ENCODE measurements around the gene LARP1B. TPM values are rescaled to one million over a fixed set of nuclear protein-coding genes. Genes with fewer than 3 reads are reported as not detected.

Gene LARP1B
- total and polyA plus RNA-seq, 2 of the 8 experiments (the other 6 are each of a cell fraction or from before 2014, with no cell fraction given): 10.6 to 47.0 TPM

GRCh38 chr4:128161138-128161537 is 100.0 kb downstream of the LARP1B start:
- H3K18ac ChIP-seq (ENCODE audit: extremely low read depth, low read length): no peak overlapping the region
- no peak overlapping the region for H3K23ac ChIP-seq (ENCODE audit: insufficient read length)
- no peak overlapping the region for H2AFZ ChIP-seq (ENCODE audit: low read length)
- H3K4ac ChIP-seq (replicated peaks; ENCODE audit: insufficient read length, low read depth, low read length): no peak overlapping the region
- H3K27ac ChIP-seq (ENCODE audit: low read depth, low read length): no peak overlapping the region
- ChIA-PET POLR2A (ENCODE audit: partially characterized antibody) (interaction anchor here (0.6 kb wide), 1 partner anchor 16 kb away, joined by 3 read pairs; no protein-coding TSS in a partner anchor), CTCF (ENCODE audit: partially characterized antibody) (interaction anchor here (0.6 to 1.4 kb wide), 4 partner anchors 18 to 119 kb away, joined by 3 read pairs; no protein-coding TSS in a partner anchor)
- H3K4me3 ChIP-seq (ENCODE audit: extremely low read depth in 1 of 4, insufficient read depth in 2 of 4, low read depth in 3 of 4, low read length in 4 of 4): no peak overlapping the region
- H4K20me1 ChIP-seq (replicated peaks in 1 of 2; ENCODE audit: control insufficient read depth in 1 of 2, insufficient read depth in 2 of 2, low read length in 2 of 2): no peaks in the 10 kb centered on the region
- H2BK12ac ChIP-seq (ENCODE audit: low read depth, low read length): no peak overlapping the region
- H3K4me1 ChIP-seq (replicated peaks in 1 of 4; ENCODE audit: control insufficient read depth in 3 of 4, insufficient read depth in 4 of 4, low read length in 3 of 4): peaks cover 0 to 3% (median 1%) of the 10 kb centered on the region in 4 experiments; a peak in 2 of 7 replicates
- no peak overlapping the region for H4K5ac ChIP-seq (ENCODE audit: insufficient read length, low read depth, low read length)
- FAIRE-seq: no peak
- no peak overlapping the region for H2AK5ac ChIP-seq (ENCODE audit: low read depth, low read length)
- no peak overlapping the region for H2BK5ac ChIP-seq (ENCODE audit: low read depth, low read length)
- no peaks in the 10 kb centered on the region for H3K23me2 ChIP-seq (ENCODE audit: low read depth, low read length)
- no peak overlapping the region for H2BK15ac ChIP-seq (ENCODE audit: low read length)
- 85% methylated on average over 1 of the region's 1 CpG; no CpG with 5 or more reads in 1 of the 2 experiments for WGBS, 2 experiments (ENCODE audit: extremely low coverage in 1 of 2, insufficient coverage in 1 of 2, insufficient read length in 1 of 2, insufficient replicate concordance in 2 of 2, low coverage in 1 of 2, low lambda C conversion rate in 2 of 2, missing lambda C conversion rate in 1 of 2)
- 0 out of 8 replicates have a peak, but pooled peaks cover 0 to 1% (median 0%) of the 10 kb centered on the region in 4 experiments for H3K36me3 ChIP-seq (ENCODE audit: control insufficient read depth in 2 of 4, insufficient read depth in 4 of 4, low read length in 3 of 4)
- H3K56ac ChIP-seq (replicated peaks; ENCODE audit: insufficient read length, low read depth, low read length): no peak overlapping the region
- no peak overlapping the region for H3K9ac ChIP-seq (replicated peaks in 1 of 4; ENCODE audit: extremely low read depth in 1 of 4, low read depth in 3 of 4, low read length in 3 of 4)
- H2BK20ac ChIP-seq (ENCODE audit: low read length): no peak overlapping the region
- no peak overlapping the region for H2BK120ac ChIP-seq (replicated peaks; ENCODE audit: low read depth, low read length)
- peaks cover 0 to 4% of the 10 kb centered on the region in 2 experiments; a peak in 1 of 4 replicates for H3K9me3 ChIP-seq (ENCODE audit: insufficient read depth in 2 of 2, low read depth in 1 of 2, low read length in 1 of 2)
- H3K14ac ChIP-seq (ENCODE audit: insufficient read length): no peak overlapping the region
- no peaks in the 10 kb centered on the region for H3K27me3 ChIP-seq (replicated peaks in 1 of 4; ENCODE audit: control insufficient read depth in 3 of 4, extremely low read depth in 1 of 4, insufficient read depth in 3 of 4, low read length in 3 of 4)
- DNase-seq (ENCODE audit: low read depth in 1 of 2, low spot score in 2 of 2): no peak
- H3K79me1 ChIP-seq (ENCODE audit: low read depth, low read length): no peaks in the 10 kb centered on the region
- no peaks in the 10 kb centered on the region for H3K79me2 ChIP-seq (ENCODE audit: control insufficient read depth in 1 of 2, insufficient read depth in 2 of 2, low read length in 2 of 2)
- H3K4me2 ChIP-seq (ENCODE audit: insufficient read depth in 1 of 2, low read depth in 2 of 2, low read length in 2 of 2): no peak overlapping the region
- H4K91ac ChIP-seq (replicated peaks; ENCODE audit: insufficient read length, low read length): no peak overlapping the region
- no peak overlapping the region for H4K8ac ChIP-seq (ENCODE audit: extremely low read depth, insufficient read depth, low read length)
- TF ChIP-seq SP2 (IDR thresholded peaks at IDR 0.05; ENCODE audit: low read length): no peak
- TF ChIP-seq FOSL1 (IDR thresholded peaks at IDR 0.05; ENCODE audit: insufficient read depth, low read depth, low read length): no peak
- no peak for TF ChIP-seq JUND (IDR thresholded peaks at IDR 0.05; ENCODE audit: low read length)
- TF ChIP-seq EP300 (IDR thresholded peaks at IDR 0.05; ENCODE audit: borderline replicate concordance in 1 of 2, low read depth in 2 of 2, low read length in 2 of 2): no peak
- TF ChIP-seq USF2 (IDR thresholded peaks at IDR 0.05; ENCODE audit: low read length): no peak
- no peak for TF ChIP-seq E2F6 (IDR thresholded peaks at IDR 0.05)
- TF ChIP-seq POLR2A (IDR thresholded peaks at IDR 0.05; ENCODE audit: control extremely low read depth in 1 of 2, low read depth in 2 of 2, low read length in 2 of 2): no peak
- no peak for TF ChIP-seq CEBPB (IDR thresholded peaks at IDR 0.05; ENCODE audit: low read depth, low read length)
- TF ChIP-seq CTBP2 (IDR thresholded peaks at IDR 0.05; ENCODE audit: borderline replicate concordance, insufficient read depth, insufficient read length, low read length): no peak
- no peak for TF ChIP-seq JUN (IDR thresholded peaks at IDR 0.05; ENCODE audit: low read depth, low read length)
- no peak for TF ChIP-seq TBP (IDR thresholded peaks at IDR 0.05; ENCODE audit: low read depth, low read length)
- no peak for TF ChIP-seq TAF7 (optimal IDR thresholded peaks at IDR 0.05; ENCODE audit: borderline replicate concordance, low read depth, low read length)

Measured in H1 (cell line).